ENCODE results near the gene CDC20. TPM values are rescaled to one million over a fixed set of nuclear protein-coding genes. Genes with fewer than 3 reads are reported as not detected.

Gene CDC20
- total RNA-seq, 1 donor, result 23.9 TPM

- TF ChIP-seq CTCF (IDR thresholded peaks at IDR 0.05; ENCODE audit: insufficient read depth, low read length), result no peak
- DNase-seq (ENCODE audit: low read depth), result no peak
- no peak overlapping the region for H3K4me3 ChIP-seq (ENCODE audit: low read depth, low read length)
These were observed 4.6 kb downstream of the CDC20 start for GRCh38 chr1:43363283-43363934.

DNA sequence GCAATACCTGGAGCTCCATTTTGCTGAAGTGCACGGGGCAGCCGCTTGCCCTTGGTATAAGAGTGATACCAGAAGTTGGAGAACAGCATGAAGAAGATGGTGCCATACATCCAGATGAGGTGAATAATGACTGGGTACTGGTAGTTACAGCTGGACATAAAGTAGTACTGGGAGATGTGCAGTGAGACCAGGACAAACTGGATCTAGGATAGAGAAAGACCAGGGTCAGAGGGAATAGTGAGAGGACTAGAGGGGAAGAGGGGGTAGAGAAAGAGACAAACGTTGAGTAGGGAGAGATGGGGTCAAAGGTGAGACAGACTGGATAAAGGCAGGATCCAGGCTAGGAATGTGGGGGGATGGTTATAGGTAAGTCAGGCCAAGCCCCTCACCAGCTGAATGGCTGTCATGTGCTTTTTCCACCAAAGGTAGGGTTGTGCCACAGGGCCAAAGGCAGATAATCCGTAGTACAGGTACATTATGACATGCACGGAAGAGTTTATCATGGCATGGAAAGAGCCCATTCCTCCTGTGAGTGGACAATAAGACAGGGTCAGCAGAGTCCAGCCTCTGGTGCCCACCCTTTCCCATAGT lies 5.2 kb downstream of the CDC20 start:
- H3K4me3 ChIP-seq (ENCODE audit: low read depth, low read length), result no peak overlapping the region
- TF ChIP-seq CTCF (IDR thresholded peaks at IDR 0.05; ENCODE audit: insufficient read depth, low read length), result no peak
- DNase-seq (ENCODE audit: low read depth), result no peak

- TF ChIP-seq CTCF (IDR thresholded peaks at IDR 0.05; ENCODE audit: insufficient read depth, low read length), result no peak
- H3K4me3 ChIP-seq (ENCODE audit: low read depth, low read length), result peak overlapping the region; percentile 18
- no peak for DNase-seq (ENCODE audit: low read depth)
These were observed 6.9 kb downstream of the CDC20 start for GRCh38 chr1:43365678-43366077.

DNA sequence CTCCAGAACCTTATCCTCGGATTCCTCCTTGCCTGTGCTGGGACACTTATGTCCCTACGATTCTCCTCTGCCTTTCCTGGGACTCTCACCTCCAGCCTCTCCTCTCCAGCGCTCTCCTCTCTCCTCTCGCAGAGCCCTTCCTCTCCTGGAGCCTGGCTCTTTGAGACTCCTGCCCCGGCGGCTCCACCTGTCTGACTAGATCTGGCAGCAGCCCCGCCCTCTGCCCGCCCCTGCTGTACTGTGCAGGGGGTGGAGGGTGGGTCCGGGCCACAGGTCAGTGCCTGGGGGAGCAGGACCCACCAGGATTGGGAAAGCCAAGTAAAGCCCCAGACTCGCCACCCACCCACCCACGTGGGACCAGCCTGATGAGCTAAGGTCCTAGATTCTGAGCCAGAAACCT lies 7.4 kb downstream of the CDC20 start:
- no peak for TF ChIP-seq CTCF (IDR thresholded peaks at IDR 0.05; ENCODE audit: insufficient read depth, low read length)
- peak overlapping the region; percentile 86 for H3K4me3 ChIP-seq (ENCODE audit: low read depth, low read length)
- DNase-seq (ENCODE audit: low read depth), result no peak

- TF ChIP-seq CTCF (IDR thresholded peaks at IDR 0.05; ENCODE audit: insufficient read depth, low read length), result no peak
- DNase-seq (ENCODE audit: low read depth), result no peak
- peak overlapping the region; percentile 86 for H3K4me3 ChIP-seq (ENCODE audit: low read depth, low read length)
These were observed 7.8 kb downstream of the CDC20 start for GRCh38 chr1:43366601-43367025.

DNA sequence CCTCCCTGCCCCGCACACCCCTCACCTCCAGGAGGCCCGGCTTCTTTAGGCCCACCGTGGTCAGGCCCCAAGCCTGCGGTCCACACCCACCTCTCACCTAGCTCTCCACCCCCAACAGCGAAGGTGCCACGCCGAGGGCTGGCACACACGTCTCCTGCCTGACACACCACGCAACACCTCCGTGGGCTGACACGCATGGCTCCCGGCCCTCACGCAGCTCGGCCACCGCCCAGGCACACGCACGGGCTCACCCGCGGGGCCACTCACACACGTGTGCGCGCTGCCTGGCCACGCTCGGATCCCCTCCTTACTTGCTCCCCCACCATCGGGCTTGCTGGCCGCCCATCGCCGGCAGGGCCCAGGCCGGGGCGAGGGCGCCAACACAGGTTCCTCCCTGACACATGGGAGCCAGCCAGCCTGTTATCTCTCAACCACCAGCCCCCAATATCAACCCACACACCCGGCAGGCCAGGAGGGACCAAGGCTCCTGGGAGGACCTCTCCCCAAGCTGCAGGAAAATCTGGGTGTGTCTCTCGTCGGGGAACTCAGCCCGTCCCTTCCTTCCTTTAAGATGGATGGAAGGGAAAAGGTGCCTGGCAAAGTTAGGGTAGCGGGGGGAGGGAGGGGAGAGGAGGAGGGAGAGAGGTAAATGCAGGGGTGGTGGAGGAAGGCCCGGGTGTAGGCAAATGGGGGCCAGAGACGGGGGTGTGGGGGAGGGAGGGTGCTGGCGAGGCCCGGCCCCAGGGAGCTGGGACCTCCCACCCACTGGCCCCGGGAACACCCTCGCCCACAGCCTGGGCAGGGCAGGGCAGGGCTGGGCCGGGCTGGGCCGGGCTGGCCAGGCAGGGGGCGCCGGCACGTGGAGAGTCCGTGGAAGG lies 8.5 kb downstream of the CDC20 start:
- peak; percentile 1 for TF ChIP-seq CTCF (IDR thresholded peaks at IDR 0.05; ENCODE audit: insufficient read depth, low read length)
- no peak for DNase-seq (ENCODE audit: low read depth)
- H3K4me3 ChIP-seq (ENCODE audit: low read depth, low read length), result peak overlapping the region; percentile 86

Measured in fibroblast of the aortic adventitia (primary cell).